GM18870 (cell line): Measurements from ENCODE around the gene ZSWIM3.

Experiments used
- ATAC-seq: cut with Tn5 transposase; IDR thresholded peaks from one replicate; pipeline ENCODE4 v1.9.1; 2021; ENCODE audit warnings: moderate library complexity; ENCODE audit not compliant: unreplicated experiment

Gene ZSWIM3

GRCh38 chr20:45832619-45833018, 24.8 kb upstream of the ZSWIM3 start:
- no peak for ATAC-seq

- ATAC-seq, result no peak
Measured at GRCh38 chr20:45833030-45833882, 24.2 kb upstream of the ZSWIM3 start, which contains the start of gene SNX21. Gene SNX21 (plus strand): TSS chr20:45833799. CDS start chr20:45833920, 121 bp downstream.

GRCh38 chr20:45833883-45834796, 23.3 kb upstream of the ZSWIM3 start:
- no peak for ATAC-seq

GRCh38 chr20:45834797-45835161, 22.6 kb upstream of the ZSWIM3 start:
- ATAC-seq, result no peak

GRCh38 chr20:45835329-45835765, 22.1 kb upstream of the ZSWIM3 start:
- no peak for ATAC-seq

- ATAC-seq, result no peak
Measured at GRCh38 chr20:45835825-45836224, 21.6 kb upstream of the ZSWIM3 start.

- no peak for ATAC-seq
Measured at GRCh38 chr20:45836841-45837240, 20.6 kb upstream of the ZSWIM3 start.

- ATAC-seq, result no peak
Measured at GRCh38 chr20:45840700-45841198, 16.7 kb upstream of the ZSWIM3 start.

GRCh38 chr20:45841407-45842129, 15.8 kb upstream of the ZSWIM3 start:
- ATAC-seq, result no peak

GRCh38 chr20:45842169-45842812, 15.1 kb upstream of the ZSWIM3 start:
- ATAC-seq, result no peak

GRCh38 chr20:45843506-45843905, 13.9 kb upstream of the ZSWIM3 start:
- no peak for ATAC-seq

GRCh38 chr20:45845452-45845851, 12.0 kb upstream of the ZSWIM3 start:
- no peak for ATAC-seq

GRCh38 chr20:45848421-45848820, 9.0 kb upstream of the ZSWIM3 start:
- no peak for ATAC-seq

- ATAC-seq, result no peak
Measured at GRCh38 chr20:45848969-45849582, 8.3 kb upstream of the ZSWIM3 start.

- ATAC-seq, result no peak
Measured at GRCh38 chr20:45850238-45850637, 7.2 kb upstream of the ZSWIM3 start.

GRCh38 chr20:45850926-45851325, 6.5 kb upstream of the ZSWIM3 start:
- ATAC-seq, result no peak

GRCh38 chr20:45851501-45851900, 5.9 kb upstream of the ZSWIM3 start:
- no peak for ATAC-seq

- no peak for ATAC-seq
Measured at GRCh38 chr20:45852326-45852725, 5.1 kb upstream of the ZSWIM3 start.

- no peak for ATAC-seq
Measured at GRCh38 chr20:45853484-45853883, 3.9 kb upstream of the ZSWIM3 start.

GRCh38 chr20:45857882-45858216, 435 bp downstream of the ZSWIM3 start:
- ATAC-seq, result no peak
